ENCODE data around the gene HIVEP3.

GRCh38 chr1:41702771-41703170 lies 216.0 kb downstream of the HIVEP3 start:
- TF ChIP-seq CTCF (IDR thresholded peaks at IDR 0.05) (no peak), EP300 (IDR thresholded peaks at IDR 0.05) (no peak), POLR2A (IDR thresholded peaks at IDR 0.05) (no peak)

Data from tibial nerve (tissue), 4 donors.